Anterior cingulate cortex (tissue), 58 donors: ENCODE data around the gene TRAF2.

Experiments used
- DNase-seq, 58 donors: peaks; one replicate each; lab custom pipeline; 2025; lab: John Stamatoyannopoulos, UW

TRAF2 gene

GRCh38 chr9:136928591-136928990 lies 42.3 kb downstream of the TRAF2 start:
- DNase-seq = peak in 3 of 58 donors; percentile 19 to 55 (median 39)

- DNase-seq = no peak
Measured at GRCh38 chr9:136930014-136930413, 43.7 kb downstream of the TRAF2 start.

DNA sequence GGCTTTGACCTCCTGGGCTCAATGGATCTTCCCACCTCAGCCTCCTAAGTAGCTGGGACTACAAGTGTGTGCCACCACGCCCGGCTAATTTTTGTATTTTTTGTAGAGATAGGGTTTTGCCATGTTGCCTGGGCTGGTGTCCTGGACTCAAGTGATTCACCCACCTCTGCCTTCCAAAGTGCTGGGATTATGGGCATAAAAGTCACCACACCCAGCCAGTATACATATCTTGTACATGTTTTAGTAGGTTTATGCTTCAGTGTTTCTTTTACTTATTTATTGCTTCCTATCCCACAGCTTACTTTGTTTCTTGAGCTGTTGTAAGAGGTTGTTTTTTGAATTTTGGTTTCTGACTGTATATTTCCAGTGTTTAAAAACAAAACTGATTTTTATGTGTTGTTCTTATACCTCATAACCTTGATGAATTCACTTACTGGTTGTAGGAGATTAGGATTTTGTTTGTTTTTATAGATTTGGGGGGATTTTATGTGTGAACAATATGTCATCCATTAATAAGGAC lies 45.4 kb downstream of the TRAF2 start:
- no peak for DNase-seq

DNA sequence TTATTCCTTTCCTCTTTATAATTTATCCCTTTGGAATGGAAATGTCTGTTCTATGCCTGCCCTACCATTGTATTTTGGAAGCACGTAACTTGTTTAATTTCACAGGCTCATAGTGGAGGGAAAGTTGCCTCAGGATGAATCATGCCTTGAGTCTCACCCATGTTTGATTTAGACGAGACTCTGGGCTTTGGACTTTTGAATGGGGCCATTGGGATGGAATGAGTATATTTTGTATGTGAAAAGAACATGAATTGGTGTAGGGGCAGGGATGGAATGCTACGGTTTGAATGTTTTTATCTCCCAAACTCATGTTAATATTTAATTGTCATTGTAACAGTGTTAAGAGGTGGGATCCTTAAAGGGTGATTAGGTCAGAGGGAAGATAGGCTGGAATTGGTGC lies 48.0 kb downstream of the TRAF2 start:
- no peak for DNase-seq

- DNase-seq = no peak
Measured at GRCh38 chr9:136935651-136936050, 49.3 kb downstream of the TRAF2 start.

DNA sequence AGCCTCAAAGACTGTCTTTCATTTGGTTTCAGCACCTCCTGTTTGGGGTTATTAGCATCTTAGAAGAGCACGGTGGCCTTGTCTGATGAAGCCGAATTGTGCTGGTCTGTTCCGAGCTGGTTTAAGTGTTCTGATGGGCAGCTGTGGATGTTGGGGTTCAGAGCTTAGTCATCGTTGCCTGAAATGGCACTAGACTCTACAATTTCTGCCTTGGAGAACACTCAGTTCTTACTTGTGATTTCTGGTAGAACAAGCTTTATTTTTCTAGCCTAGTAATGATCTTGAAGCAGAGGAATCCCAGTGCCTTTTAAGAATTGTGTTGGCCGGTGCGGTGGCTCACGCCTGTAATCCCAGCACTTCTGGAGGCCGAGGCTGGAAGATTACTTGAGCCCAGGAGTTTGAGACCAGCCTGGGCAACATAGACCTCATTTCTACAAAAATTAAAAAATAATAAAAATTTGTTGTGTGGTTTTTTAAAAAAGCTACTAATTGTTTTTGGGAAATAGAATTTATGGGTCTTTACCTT lies 50.4 kb downstream of the TRAF2 start:
- peak in 6 of 58 donors; percentile 18 to 69 (median 40) for DNase-seq

- DNase-seq = no peak
Measured at GRCh38 chr9:136937186-136938001, 51.1 kb downstream of the TRAF2 start.

- no peak for DNase-seq
Measured at GRCh38 chr9:136939431-136939995, 53.2 kb downstream of the TRAF2 start.

GRCh38 chr9:136939996-136940525 lies 53.7 kb downstream of the TRAF2 start:
- peak in 43 of 58 donors; percentile 25 to 93 (median 66) for DNase-seq

DNA sequence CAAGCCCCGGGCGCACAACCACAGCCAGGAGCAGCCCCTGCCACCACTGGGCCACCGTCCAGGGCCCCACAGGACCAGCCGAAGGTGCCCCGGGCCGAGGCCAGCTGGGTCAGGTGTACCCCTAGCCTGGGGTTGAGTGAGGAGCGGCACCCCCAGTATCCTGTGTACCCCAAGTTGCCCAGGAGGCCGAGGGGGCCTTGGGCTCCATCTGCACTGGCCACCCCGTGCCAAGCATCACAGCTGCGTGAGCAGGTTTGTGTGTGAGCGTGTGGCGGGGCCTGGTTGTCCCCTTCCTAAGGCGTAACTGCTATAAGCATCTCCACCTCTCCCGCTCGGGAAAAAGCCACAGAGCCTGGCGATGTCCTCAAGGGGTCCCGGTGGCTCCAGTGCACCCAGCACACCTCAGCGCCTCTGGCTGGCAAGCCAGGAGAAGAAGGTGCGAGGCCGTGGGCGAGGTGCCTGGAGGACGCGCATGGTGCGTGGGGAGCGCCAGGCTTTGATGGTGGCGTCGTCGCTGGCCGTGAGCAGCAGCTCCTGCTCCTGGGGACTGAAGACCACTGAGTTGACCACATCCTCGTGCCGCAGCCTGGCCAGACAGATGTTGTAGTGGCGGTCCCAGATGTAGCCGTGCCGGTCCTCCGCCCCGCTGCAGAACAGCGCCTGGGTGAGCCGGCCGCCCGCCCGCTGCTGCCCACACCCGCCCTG lies 54.4 kb downstream of the TRAF2 start:
- DNase-seq = no peak

GRCh38 chr9:136941231-136942111 lies 55.2 kb downstream of the TRAF2 start:
- no peak for DNase-seq

- DNase-seq = no peak
Measured at GRCh38 chr9:136942112-136942880, 56.0 kb downstream of the TRAF2 start.

DNA sequence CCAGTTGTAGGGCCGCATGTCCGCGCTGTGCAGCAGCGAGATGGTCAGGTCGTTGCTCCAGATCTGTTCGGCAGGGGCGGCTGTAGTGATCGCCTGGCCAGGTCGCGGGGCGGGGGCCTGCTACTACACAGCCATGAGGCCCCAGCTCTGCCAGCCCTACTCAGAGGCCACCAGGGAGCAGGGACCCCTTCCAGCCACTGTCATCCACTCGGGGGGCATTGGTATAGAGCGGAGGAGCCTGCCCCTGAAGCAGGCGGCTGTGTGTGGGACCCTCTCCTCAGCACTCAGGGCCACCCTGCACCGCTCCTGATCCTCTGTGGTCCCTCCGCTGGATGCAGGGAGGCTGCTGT lies 56.5 kb downstream of the TRAF2 start:
- DNase-seq = no peak

DNA sequence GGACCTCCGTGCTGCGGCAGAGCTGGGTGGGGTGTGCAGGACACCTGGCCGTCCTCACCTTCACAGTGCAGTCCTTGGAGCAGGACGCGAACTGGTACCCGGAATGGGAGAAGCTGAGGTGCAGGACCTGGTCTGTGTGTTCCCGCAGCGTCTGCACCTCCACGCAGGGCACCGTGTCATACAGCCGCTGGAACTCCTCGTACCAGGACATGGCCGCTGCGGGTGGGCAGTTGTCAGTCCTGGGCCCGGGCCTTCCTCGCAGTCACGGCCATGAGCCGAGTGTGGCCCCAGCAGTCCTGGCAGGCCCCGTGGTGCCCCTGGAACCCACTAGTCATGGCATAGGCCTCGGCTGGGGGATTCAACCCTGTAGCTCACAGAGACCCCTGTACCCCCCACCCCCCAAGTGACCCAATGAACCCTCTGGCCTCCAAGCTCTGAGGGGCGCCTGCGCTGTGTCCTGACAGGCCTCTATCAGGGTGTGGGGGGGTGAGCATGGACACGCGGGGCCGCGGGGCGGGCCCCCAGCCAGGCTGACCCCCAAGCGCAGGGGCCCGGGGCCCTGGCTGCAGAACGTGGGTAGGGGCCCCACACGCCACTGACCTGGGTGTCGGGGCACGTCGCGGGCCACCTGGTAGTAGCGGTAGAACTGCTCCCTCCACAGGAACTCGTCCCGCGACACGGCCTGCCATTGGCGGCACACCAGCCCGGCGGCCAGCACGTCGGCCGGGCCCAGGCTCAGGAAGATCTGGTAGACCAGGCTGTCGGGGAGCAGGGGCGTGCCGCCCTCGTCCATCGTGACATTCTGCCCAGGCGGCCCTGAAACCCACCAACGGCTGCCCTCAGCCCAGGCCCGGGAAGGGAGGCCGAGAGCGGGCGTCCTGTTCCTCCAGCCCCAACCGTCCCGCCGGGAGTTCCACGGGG lies 57.2 kb downstream of the TRAF2 start:
- DNase-seq = peak in 1 of 58 donors; percentile 66

DNA sequence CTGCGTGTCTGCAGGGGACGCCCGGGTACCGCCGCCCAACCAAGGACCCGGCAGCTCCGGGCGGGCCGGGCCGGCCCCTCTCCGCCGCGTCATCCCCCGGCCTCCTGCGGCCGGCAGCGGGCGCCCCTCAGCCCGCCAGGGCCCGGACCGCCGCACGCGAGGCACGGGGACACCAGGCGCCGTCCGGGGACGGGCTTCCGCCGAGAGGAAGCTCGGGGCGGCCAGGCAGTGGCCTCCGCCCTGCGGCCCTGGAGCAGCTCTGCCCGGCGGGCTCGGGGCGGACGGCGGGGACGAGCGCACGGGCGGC lies 57.8 kb downstream of the TRAF2 start:
- DNase-seq = peak in 6 of 58 donors; percentile 56 to 71 (median 63)

DNA sequence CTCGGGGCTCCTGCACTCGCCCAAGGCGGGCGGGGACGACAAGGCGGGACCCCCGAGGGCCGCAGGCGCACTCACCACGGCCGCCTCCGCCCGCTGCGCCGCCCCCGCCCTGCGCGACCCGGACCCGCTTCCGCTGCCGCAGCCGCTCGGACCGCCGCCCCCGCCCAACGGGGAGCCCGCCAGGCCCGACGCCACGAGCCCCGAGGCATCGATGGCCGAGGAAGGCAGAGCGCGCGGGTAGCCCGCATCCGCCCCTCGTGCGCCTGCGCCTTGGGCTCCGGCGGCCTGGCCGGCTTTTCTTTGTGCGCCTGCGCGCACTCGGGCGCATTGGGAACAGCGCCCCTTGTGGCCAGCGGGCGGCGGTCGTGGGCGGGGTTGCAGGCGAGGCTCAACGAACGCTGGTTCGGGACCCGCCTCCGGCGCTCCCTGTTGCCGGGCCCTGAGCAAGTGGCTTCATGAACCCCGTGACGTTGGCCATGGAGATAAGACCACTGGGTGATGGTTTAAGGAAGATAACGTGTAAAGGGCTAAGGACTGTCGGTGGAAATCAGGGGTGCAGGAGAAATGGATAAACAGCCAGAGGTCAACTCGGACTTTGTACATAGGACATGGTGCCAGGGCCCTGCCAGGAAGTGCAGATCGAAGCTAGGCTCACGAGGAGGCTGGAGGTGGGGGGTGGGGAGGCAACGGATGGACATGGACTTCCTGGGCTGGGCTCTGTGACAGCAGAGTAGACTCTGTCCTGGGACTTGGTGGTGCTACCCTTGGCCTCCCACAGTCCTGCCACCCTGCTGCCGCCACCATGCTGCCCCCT lies 58.4 kb downstream of the TRAF2 start, which contains the start of the genes C8G and FBXW5:
C8G (plus strand) TSS at position 725 of the 814 bp plus-strand sequence; CDS start at position 803, 78 bp downstream.
FBXW5 (minus strand) TSS at position 220 of the 814 bp plus-strand sequence. CDS start 655 bp downstream, outside the sequence.
- peak; percentile 60 to 95 (median 90) for DNase-seq
